HG03565 (cell line): ENCODE measurements around the gene CPED1.

Experiments
- ATAC-seq: cut with Tn5 transposase; IDR thresholded peaks from one replicate; pipeline ENCODE4 v1.9.1; 2021; ENCODE audit warnings: mild to moderate bottlenecking, moderate library complexity; ENCODE audit not compliant: unreplicated experiment

CPED1 gene

DNA sequence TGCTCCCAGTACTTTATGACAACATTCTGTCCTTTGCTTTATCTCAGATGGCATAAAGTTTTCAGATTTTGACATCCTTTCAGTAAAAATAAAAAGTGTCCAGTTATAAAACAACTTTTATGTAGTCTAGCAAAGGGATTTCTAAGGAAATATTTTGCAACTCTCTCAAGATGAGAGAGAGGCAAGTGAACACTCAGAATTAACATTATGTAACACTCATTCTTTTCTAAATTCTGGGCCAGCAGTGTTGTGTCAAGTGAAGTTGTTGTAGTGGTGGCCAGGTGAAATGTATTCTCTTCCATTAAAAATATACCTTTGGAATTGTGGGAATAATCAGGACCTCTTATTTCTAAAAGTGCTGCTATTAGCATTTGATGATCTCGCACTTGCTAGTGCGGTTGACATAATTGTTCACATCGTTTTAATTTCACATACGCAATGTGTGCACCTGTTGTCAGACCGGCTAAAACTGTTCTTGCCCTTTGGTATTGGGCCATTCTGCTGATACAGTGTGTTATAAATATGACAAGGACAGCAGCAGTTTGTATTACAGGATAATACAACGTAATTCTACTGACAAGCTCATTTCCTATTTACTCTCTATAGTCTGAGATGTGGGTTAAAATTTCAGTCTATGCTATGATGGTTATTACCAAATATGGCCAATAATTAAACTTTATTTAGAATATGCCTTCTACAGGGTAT, 23.8 kb downstream of the CPED1 start:
- ATAC-seq, result no peak

DNA sequence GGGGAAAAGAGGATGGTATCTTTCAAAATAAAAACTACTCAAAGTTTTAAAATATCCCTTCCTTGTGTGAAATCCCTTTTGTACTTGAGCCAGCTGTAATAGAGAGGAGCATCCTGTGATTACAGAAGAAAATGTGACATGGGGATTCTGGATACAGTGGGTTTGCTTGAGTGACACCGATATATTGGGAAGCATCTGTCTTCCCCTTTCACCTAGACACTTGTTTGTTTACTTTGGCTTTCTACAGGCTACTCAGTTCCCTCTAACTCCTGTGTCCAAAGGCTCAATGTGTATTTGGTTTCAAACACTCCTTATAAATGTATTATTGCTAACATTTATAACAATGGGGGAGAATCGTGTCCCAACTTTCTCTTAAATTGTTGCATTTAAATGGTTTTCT, 24.4 kb downstream of the CPED1 start:
- no peak for ATAC-seq

DNA sequence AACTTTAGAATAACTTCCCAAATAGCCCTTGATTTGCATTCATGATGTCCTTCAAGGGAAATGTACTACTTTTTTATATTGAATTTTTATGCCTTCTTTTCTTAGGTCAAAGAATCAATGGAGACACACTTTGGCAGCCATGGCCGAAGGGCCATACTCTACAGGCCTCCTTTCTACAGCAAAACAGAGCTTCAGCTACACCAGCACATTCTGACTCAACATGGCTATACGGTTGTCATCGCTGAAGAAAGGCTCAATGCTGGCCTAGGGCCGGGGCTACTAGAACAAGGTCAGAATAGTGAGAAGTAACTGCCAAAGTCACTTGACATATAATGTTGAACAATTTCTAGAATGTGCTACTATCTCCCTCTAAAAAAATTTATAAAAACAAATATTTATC, 27.0 kb downstream of the CPED1 start:
- ATAC-seq, result no peak

DNA sequence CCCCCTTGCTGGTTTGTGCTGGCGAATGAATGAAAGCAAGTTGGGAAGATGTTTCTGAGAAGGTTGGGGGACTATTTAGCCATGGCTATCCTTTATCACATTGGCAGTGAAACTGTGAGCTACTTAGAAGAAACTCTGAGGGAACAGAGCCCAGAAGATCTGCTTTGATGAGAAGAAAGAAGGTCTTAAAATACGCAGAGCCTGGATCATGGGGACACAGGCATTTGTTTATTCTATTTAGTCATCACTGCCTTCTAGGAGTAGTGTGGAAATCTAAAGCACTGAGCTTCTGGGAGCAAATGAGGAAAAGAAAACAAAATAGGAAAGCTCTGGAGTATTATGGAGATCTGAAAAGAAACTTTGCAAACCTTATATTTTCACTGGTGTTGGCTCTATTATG, 28.5 kb downstream of the CPED1 start:
- ATAC-seq, result no peak

DNA sequence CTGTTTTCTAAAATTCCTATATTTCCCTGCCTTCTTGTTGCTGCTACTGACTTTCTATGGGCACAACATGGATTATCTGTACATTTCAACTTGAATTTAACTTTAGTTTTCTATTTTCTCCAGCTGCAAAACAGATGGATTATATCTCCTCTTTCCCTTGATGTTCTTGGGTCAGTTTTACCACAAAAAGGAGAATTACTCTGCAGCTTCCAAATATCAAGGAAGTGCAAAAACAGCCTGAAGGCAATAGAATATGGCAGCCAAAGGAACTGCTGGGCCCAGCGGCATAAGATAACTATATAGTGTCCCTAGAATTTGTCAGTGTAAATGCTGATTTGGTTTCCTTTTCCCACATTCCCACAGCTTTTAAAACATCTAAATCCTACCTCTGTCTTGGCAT, 29.1 kb downstream of the CPED1 start:
- ATAC-seq, result no peak

GRCh38 chr7:121019018-121019417, 30.5 kb downstream of the CPED1 start:
- ATAC-seq, result no peak

- ATAC-seq, result no peak
Measured at GRCh38 chr7:121020249-121020988, 31.9 kb downstream of the CPED1 start.

GRCh38 chr7:121020989-121021969, 32.8 kb downstream of the CPED1 start:
- ATAC-seq, result no peak

GRCh38 chr7:121023194-121023593, 34.7 kb downstream of the CPED1 start:
- ATAC-seq, result no peak

DNA sequence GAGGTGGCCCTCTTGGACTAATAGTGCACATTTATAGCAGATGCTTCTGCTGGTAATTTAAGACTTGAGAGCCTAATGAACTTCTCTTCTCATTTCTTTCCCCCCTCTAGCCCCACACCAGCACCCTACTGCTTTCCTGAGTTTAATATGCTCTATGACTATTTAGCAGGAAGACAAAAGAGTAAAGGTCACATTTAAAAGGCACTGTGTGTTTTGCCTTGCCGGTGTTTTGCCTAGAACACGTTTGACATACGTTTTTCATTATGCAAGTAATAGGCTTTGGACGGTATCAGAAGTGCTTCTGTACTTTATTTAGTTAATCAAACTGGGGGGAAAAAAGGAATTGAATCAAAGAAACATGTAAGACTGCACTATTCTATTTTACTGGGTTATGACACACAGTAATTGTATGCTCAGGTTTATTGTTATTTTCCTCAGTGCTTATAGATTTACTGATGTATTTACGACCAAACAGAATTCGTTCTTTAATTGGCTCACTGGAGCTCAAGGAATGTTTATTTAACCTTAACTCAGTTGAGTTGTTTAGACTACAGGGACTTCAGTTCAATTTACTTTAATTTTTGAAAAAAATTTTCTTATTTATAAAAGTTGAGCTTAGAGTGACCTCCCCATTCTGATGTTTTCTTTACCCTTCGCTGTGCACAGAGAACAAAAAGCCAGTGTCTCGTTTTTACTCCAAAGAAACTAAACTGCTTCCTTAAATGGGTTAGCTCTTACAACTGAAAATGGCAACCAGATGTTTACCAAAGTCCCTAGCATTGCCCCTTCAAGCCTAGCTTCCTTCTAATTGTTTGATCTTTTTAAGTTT, 35.4 kb downstream of the CPED1 start:
- no peak for ATAC-seq

DNA sequence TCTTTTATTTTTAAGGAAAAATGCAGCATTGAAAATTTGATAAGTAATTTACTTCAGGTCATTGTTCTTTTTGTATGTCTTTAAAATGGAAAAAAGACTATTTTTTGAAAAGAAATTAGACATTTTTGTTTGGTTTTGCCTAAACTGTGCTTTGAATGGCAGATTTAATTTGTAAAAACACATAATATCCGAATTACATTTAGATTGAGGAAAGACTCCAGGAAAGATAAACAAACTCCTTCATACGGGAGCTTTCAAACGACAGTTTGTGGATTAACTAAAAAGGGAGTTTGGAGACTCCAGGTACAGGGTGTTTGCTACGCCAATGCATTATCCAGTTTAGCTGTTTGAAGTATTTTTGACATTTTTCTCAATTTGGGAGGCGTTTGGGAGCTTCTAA, 36.1 kb downstream of the CPED1 start:
- no peak for ATAC-seq

DNA sequence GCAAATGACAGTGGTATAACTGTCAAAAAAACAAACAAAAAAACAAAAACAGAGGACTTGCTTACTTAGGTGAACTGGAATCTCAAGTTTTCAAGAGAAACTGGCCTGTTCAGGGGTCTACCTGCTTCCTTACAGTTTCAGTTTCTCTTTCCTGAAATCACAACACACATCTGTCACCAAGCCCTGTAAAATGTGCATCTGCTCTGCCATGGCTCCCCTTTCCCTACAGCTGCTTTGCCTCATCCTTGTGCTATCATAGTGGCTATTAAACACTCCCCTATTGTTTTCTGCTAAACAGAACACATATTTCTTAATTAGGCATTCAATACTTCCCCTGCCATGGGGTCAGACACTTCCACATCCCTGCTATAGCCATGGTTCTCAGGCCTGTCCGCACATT, 37.6 kb downstream of the CPED1 start:
- ATAC-seq, result no peak

DNA sequence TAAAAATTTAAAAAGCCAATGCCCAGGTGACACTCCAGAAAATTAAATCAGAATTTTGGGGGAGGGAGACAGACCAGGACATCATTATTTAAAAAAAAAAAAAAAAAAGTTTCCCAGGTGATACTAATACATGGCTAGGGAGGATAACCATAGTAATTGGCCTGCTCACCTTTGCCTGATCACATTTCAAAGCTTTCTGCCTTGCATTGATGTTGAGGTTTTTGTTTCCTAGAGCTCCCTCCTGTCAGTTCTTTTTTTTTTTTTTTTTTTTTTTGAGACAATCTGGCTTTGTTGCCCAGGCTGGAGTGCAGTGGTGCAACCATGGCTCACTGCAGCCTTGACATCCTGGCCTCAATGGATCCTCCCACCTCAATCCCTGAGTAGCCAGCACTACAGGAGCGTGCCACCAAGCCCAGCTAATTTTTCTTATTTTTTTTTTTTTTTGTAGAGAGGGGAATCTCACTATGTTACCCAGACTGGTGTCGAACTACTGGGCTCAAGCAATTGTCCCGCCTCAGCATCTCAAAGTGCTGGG, 38.1 kb downstream of the CPED1 start:
- no peak for ATAC-seq

DNA sequence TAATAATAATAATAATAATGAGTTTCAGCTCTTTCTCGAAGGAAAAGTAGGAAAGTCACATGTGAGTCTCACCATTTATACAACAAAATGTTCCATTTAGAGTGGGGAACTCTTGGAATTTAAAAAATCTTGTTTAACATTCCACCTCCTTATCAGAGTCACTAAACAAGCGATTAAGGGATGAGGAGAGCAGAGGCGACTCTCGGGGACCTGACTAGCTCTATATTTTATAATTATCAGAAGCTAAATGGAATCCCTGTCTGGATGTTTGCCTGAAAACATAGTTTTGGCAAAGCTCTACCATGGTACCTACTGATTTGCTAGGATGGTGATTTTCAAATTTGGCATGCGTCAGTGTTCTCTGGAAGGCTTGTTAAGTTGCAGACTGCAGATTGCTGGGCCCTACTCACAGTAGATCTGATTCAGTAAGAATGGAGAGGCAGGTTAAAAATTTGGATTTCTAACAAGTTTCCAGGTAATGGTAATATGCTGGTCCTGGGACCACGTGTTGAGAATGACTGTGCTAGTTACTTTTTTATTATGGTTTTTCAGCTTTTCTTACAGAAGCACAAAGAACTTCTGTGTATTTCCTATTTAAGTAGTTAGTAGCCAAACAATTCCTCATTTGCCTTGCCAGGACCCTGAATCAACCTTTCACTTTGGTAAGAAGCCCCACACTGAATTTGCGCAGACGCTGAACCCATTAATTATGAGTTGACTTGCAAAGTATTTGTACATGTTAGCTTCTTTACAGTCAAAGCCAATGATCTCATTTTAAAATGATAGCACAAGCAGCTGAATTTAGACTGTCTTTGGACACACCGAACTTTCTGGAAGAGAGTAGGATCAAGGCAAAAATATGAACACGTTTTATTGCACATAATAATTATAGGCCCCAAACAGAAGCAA, 39.5 kb downstream of the CPED1 start:
- no peak for ATAC-seq

- no peak for ATAC-seq
Measured at GRCh38 chr7:121029302-121029701, 40.8 kb downstream of the CPED1 start.

GRCh38 chr7:121030308-121030707, 41.8 kb downstream of the CPED1 start:
- no peak for ATAC-seq

GRCh38 chr7:121032645-121033460, 44.3 kb downstream of the CPED1 start:
- no peak for ATAC-seq

GRCh38 chr7:121034929-121035328, 46.4 kb downstream of the CPED1 start:
- no peak for ATAC-seq
